ENCODE measurements around the gene OR2M5. TPM values are rescaled to one million over a fixed set of nuclear protein-coding genes. Genes with fewer than 3 reads are reported as not detected.

OR2M5 gene, protein sequence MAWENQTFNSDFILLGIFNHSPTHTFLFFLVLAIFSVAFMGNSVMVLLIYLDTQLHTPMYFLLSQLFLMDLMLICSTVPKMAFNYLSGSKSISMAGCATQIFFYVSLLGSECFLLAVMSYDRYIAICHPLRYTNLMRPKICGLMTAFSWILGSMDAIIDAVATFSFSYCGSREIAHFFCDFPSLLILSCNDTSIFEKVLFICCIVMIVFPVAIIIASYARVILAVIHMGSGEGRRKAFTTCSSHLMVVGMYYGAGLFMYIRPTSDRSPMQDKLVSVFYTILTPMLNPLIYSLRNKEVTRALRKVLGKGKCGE
- total RNA-seq: not detected in 2 replicates

DNA sequence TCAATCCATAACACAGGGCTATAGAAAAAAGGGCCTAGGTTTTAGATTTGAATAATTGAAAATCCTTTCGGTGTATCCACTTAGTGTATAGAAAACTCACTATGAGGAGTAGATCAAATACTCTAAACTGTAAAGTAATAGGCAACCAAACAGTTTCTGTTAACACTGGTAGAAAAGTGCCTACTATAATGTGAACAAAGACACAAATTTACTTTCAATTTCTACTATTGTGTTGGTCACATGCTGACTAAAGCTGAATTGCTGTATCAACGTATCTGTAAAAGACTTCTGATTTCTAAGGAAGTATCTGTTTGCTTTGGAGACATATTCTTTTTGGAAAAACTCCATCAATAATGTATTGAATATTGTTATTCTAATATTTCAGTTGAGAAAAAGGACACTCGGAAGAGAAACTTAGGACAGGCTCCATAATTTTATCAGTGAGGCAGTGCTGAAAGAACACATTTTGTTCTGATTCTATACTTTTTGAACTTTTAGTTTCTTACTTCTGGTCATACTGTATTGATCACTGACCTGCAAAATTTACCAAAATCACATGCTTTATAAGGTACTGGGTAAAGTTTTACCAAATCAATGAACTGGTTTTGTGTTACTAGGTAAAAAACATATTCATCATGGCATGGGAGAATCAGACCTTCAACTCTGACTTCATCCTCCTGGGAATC, at the start of gene OR2M5:
OR2M5 (plus strand) TSS at position 636 of the 686 bp plus-strand sequence; CDS start at position 636, 0 bp downstream.

DNA sequence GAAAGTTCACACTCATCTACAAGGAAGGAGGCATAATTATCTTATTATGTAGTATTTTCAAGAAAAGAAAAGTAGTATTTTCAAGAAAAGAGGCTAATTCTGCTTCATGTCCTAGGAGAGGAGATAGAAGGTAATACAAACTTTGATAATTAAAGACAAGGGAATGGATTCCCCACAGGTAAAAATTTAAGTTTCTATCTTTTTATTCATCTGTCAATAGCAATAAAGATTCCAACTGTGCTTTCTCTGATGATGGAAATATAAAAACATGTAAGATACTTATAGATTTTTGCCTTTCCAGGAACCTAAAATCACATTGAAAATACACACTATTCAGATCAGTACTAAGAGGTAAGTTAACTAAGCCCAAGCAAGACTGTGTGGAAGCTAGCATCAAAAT, 29.6 kb downstream of the OR2M5 start, which contains the start of gene OR2M2:
OR2M2 (plus strand) TSS at position 301 of the 400 bp plus-strand sequence. CDS start 5,165 bp downstream, outside the sequence.

Other genes with a start within 250 kb of the OR2M5 start
- gene OR2W3, start 249.6 kb upstream of the OR2M5 start, total RNA-seq: 0.11 and 0.39 TPM in 2 replicates
- not detected in 2 replicates for gene OR2T8, start 224.9 kb upstream of the OR2M5 start, total RNA-seq
- gene OR2AJ1, start 220.3 kb upstream of the OR2M5 start, total RNA-seq: not detected in 2 replicates
- not detected in 2 replicates for gene OR2L8, start 196.3 kb upstream of the OR2M5 start, total RNA-seq
- gene OR2AK2, start 179.9 kb upstream of the OR2M5 start, total RNA-seq: not detected in 2 replicates
- gene OR2L5, start 131.5 kb upstream of the OR2M5 start, total RNA-seq: 0.13 TPM in 1 of 2 replicates, not detected in the other
- under 0.01 TPM in 2 replicates for gene OR2L2, start 115.1 kb upstream of the OR2M5 start, total RNA-seq
- not detected in 2 replicates for gene OR2L3, start 98.3 kb upstream of the OR2M5 start, total RNA-seq
- not detected in 2 replicates for gene OR2L13, start 50.0 kb upstream of the OR2M5 start, total RNA-seq
- gene OR2M2, start 29.7 kb downstream of the OR2M5 start, total RNA-seq: not detected in 2 replicates
- gene OR2M3, start 52.1 kb downstream of the OR2M5 start, total RNA-seq: not detected in 2 replicates
- gene OR2M4, start 86.3 kb downstream of the OR2M5 start, total RNA-seq: not detected in 2 replicates
- not detected in 2 replicates for gene OR2T33, start 132.8 kb downstream of the OR2M5 start, total RNA-seq
- gene OR2T12, start 158.3 kb downstream of the OR2M5 start, total RNA-seq: not detected in 2 replicates
- gene OR2M7, start 179.4 kb downstream of the OR2M5 start, total RNA-seq: not detected in 2 replicates
- gene OR14C36, start 203.6 kb downstream of the OR2M5 start, total RNA-seq: not detected in 2 replicates
- not detected in 2 replicates for gene OR2T4, start 216.5 kb downstream of the OR2M5 start, total RNA-seq
- not detected in 2 replicates for gene OR2T6, start 230.6 kb downstream of the OR2M5 start, total RNA-seq